ENCODE measurements around the gene SGK1. TPM values are rescaled to one million over a fixed set of nuclear protein-coding genes. Genes with fewer than 3 reads are reported as not detected.

Gene SGK1
- total RNA-seq, 1 experiment from 2014 or later = 95.2 TPM

DNA sequence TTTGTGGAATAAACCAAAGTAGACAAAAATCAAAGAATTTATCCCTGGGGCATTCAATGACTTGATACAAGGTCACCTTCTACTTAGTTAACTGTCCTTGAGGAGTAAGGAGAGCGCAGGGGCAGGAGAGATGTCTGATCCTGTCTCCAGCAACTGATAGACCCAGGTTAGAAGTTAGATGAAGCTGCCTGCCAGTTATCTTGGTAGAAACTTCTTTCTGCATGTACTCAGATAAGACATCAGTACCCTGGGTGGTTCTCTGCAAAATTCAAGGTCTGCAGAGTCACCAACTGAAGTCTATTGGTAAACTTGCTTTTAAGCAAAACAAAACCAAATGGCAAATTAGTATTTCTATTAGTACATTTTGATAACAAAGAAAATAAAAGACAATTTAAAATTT, 2.7 kb downstream of the SGK1 start:
- intact Hi-C loops (cut with micrococcal nuclease) = no loop called here
- Histone ChIP-seq H3K36me3 (ENCODE audit: low read depth, low read length) (no peaks in the 10 kb centered on the region), H3F3A (ENCODE audit: low read length, unreplicated experiment) (no peaks in the 10 kb centered on the region), H3K79me2 (ENCODE audit: low read length) (no peaks in the 10 kb centered on the region), H3K9ac (ENCODE audit: low read length) (no peak overlapping the region), H4K20me1 (ENCODE audit: low read length) (no peaks in the 10 kb centered on the region), H2AFZ (ENCODE audit: low read length) (no peak overlapping the region), H3K4me1 (ENCODE audit: insufficient read depth, low read length) (0 out of 2 replicates have a peak, but pooled peaks cover 6% of the 10 kb centered on the region), H3K27ac (ENCODE audit: low read length) (no peak overlapping the region), H3K4me3 (ENCODE audit: low read length) (no peak overlapping the region), H3K9me3 (ENCODE audit: low read length) (no peaks in the 10 kb centered on the region), H3K9me2 (replicated peaks; ENCODE audit: low read length) (no peaks in the 10 kb centered on the region), H3K27me3 (ENCODE audit: low read length) (no peaks in the 10 kb centered on the region), H3K4me2 (ENCODE audit: low read length) (no peak overlapping the region)
- BruUV-seq (replicated peaks) = no TSS peak
- POLR2A ChIA-PET (ENCODE audit: unreplicated experiment) = no interaction called here
- no peak for DNase-seq
- TF ChIP-seq EZH2phosphoT487 (IDR thresholded peaks at IDR 0.05; ENCODE audit: borderline replicate concordance, low read length) = no peak
- TF ChIP-seq, protein P1, sequence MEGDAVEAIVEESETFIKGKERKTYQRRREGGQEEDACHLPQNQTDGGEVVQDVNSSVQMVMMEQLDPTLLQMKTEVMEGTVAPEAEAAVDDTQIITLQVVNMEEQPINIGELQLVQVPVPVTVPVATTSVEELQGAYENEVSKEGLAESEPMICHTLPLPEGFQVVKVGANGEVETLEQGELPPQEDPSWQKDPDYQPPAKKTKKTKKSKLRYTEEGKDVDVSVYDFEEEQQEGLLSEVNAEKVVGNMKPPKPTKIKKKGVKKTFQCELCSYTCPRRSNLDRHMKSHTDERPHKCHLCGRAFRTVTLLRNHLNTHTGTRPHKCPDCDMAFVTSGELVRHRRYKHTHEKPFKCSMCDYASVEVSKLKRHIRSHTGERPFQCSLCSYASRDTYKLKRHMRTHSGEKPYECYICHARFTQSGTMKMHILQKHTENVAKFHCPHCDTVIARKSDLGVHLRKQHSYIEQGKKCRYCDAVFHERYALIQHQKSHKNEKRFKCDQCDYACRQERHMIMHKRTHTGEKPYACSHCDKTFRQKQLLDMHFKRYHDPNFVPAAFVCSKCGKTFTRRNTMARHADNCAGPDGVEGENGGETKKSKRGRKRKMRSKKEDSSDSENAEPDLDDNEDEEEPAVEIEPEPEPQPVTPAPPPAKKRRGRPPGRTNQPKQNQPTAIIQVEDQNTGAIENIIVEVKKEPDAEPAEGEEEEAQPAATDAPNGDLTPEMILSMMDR (conservative IDR thresholded peaks at IDR 0.05; ENCODE audit: low read depth, low read length) = no peak
- no peak for TF ChIP-seq EZH2 (IDR thresholded peaks at IDR 0.05; ENCODE audit: low read length, unreplicated experiment)
- CTCF ChIA-PET = no interaction called here
- ATAC-seq = no peak

DNA sequence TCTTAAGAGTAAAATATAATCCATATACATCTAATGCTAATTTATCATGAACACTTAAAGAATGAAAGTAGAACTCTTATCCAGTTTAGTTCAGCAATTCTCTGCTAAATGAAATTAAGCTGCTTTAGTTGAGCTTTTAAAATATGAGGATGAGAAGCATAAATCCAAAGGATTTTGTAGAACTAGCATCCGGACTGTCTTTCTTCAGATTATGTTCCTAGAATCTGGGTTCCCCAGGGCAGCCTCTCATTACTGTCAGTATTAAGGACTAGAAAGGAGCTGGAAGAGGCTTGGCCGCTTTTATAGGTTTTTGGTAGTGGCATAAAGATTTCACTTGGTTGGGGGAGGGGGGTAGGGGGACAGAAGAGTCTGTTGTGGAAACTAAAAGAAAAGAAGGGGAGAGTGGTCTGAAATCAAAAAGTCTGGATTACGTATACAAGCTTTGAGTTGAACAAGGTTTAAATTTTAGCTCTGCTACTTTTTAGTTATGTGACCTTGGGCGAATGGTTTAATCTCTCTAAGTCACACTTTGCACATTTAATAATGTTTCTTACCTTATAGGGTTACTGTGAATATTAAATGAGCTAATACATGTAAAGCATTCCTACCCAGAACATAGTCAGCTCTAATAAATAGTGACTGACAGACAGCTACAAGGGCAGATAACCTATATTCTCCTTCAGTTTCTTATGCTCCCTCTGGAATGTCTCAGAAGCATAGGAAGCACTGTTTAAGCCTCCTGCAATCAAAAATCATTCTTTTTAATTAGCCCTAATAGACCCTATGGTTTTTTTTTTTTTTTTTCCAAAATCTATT, 3.7 kb downstream of the SGK1 start:
- intact Hi-C loops (cut with micrococcal nuclease) = no loop called here
- H2AFZ ChIP-seq (ENCODE audit: low read length) = no peak overlapping the region

More for the DNA sequence above, 3.7 kb downstream of the SGK1 start:
- POLR2A ChIA-PET (ENCODE audit: unreplicated experiment) = no interaction called here
- no peaks in the 10 kb centered on the region for H4K20me1 ChIP-seq (ENCODE audit: low read length)
- no peak overlapping the region for H3K4me2 ChIP-seq (ENCODE audit: low read length)
- H3K9ac ChIP-seq (ENCODE audit: low read length) = no peak overlapping the region
- CTCF ChIA-PET = no interaction called here
- no peak overlapping the region for H3K27ac ChIP-seq (ENCODE audit: low read length)
- no peaks in the 10 kb centered on the region for H3K79me2 ChIP-seq (ENCODE audit: low read length)
- no peak for ATAC-seq
- no peaks in the 10 kb centered on the region for H3F3A ChIP-seq (ENCODE audit: low read length, unreplicated experiment)
- H3K36me3 ChIP-seq (ENCODE audit: low read depth, low read length) = no peaks in the 10 kb centered on the region
- no peaks in the 10 kb centered on the region for H3K9me2 ChIP-seq (replicated peaks; ENCODE audit: low read length)
- H3K9me3 ChIP-seq (ENCODE audit: low read length) = no peaks in the 10 kb centered on the region
- TF ChIP-seq EZH2 (IDR thresholded peaks at IDR 0.05; ENCODE audit: low read length, unreplicated experiment) (no peak), EZH2phosphoT487 (IDR thresholded peaks at IDR 0.05; ENCODE audit: borderline replicate concordance, low read length) (no peak)
- TF ChIP-seq, protein P1 (conservative IDR thresholded peaks at IDR 0.05; ENCODE audit: low read depth, low read length) = no peak
- H3K27me3 ChIP-seq (ENCODE audit: low read length) = no peaks in the 10 kb centered on the region
- H3K4me3 ChIP-seq (ENCODE audit: low read length) = no peak overlapping the region
- BruUV-seq (replicated peaks) = no TSS peak
- H3K4me1 ChIP-seq (ENCODE audit: insufficient read depth, low read length) = 0 out of 2 replicates have a peak, but pooled peaks cover 6% of the 10 kb centered on the region
- no peak for DNase-seq
